Mammary epithelial cell (primary cell): ENCODE data around the gene RTN4R.

ENCODE experiments used
- EZH2 ChIP-seq: IDR thresholded peaks from 2 replicates; pipeline ENCODE4 v1.6.1; 2012; ENCODE audit warnings: low read length, inconsistent platforms, borderline replicate concordance
- TF ChIP-seq, protein P1 (sequence below), 2 donors: IDR thresholded peaks in 1 of 2; conservative IDR thresholded peaks in 1 of 2; 2 replicates each; pipeline ENCODE4 v1.5.1; 2011 to 2012; ENCODE audit warnings: inconsistent platforms in 2 of 2, low read length in 2 of 2, mild to moderate bottlenecking in 2 of 2, control low read depth in 1 of 2, low read depth in 1 of 2; ENCODE audit not compliant: insufficient read depth in 1 of 2; ENCODE audit errors: extremely low read depth in 1 of 2

DNA sequence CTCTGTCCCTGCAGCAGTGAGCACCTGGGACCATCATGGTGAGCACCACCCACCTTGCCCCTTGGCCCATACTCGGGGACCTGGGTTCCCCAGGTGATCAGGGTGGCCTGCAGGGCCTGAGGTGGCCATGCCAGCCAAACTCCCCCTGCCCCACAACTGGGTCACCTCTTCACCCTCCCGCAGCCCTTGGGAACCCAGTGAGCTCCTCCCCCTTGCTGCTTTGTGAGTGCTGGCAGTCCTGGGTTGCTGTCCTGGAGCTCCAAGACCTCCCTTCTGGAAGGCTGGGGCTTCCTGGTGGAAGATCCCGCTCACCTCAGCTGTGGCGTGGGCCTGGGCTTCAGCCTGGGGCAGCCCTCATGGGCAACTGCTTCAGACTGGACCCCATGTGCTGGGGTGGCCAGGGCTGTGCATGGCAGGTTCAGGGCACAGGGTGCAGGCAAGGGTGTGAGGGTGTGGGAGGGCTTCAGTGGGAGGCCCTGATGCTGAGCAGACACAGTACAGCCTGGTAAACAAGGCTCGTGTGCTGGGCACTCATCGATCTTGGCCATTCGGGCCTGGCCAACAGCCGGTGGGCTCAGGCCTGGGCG, 57.6 kb downstream of the RTN4R start:
- TF ChIP-seq, protein P1, sequence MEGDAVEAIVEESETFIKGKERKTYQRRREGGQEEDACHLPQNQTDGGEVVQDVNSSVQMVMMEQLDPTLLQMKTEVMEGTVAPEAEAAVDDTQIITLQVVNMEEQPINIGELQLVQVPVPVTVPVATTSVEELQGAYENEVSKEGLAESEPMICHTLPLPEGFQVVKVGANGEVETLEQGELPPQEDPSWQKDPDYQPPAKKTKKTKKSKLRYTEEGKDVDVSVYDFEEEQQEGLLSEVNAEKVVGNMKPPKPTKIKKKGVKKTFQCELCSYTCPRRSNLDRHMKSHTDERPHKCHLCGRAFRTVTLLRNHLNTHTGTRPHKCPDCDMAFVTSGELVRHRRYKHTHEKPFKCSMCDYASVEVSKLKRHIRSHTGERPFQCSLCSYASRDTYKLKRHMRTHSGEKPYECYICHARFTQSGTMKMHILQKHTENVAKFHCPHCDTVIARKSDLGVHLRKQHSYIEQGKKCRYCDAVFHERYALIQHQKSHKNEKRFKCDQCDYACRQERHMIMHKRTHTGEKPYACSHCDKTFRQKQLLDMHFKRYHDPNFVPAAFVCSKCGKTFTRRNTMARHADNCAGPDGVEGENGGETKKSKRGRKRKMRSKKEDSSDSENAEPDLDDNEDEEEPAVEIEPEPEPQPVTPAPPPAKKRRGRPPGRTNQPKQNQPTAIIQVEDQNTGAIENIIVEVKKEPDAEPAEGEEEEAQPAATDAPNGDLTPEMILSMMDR (conservative IDR thresholded peaks at IDR 0.05 in 1 of 2, IDR thresholded peaks at IDR 0.05 in 1 of 2; ENCODE audit: extremely low read depth in 1 of 2, insufficient read depth in 1 of 2, low read depth in 1 of 2, low read length in 2 of 2): no peak
- TF ChIP-seq EZH2: no peak
